Panc1 (cell line): ENCODE results near the gene PAPPA. TPM values are rescaled to one million over a fixed set of nuclear protein-coding genes. Genes with fewer than 3 reads are reported as not detected.

Experiments
- ATAC-seq: fragments of 200-7000 bp; cut with Tn5 transposase; 2 replicates; pipeline ENCODE4 v1.9.1; 2020; ENCODE audit warnings: mild to moderate bottlenecking, moderate library complexity
- BruUV-seq: library from RNA; stranded (reverse); fragments of 400-500 nt; replicated peaks from 2 replicates; lab custom pipeline; 2021; lab: Mats Ljungman, UMichigan
- CTCF ChIA-PET: fragments of 300-600 bp; sonication (Branson Sonifier 250); formaldehyde crosslinking; loops from one replicate; lab custom pipeline; 2022; ENCODE audit warnings: antibody characterized with exemption; lab: Charles Lee
- POLR2A ChIA-PET: fragments of 300-600 bp; sonication (Branson Sonifier 250); formaldehyde crosslinking; loops from one replicate; lab custom pipeline; 2022; ENCODE audit warnings: antibody characterized with exemption; lab: Charles Lee
- DNase-seq: peaks from one replicate; pipeline ENCODE4 v3.0.0-alpha.2; 2010; ENCODE audit warnings: low read depth, low spot score
- H3K27ac ChIP-seq: 2 replicates; pipeline ENCODE4 v1.5.1; 2011; ENCODE audit warnings: mild to moderate bottlenecking, low read length, inconsistent platforms
- H3K27me3 ChIP-seq: fragments of 200-500 bp; sonication (Bioruptor generic); 2 replicates; pipeline ENCODE4 v1.6.0; 2014; ENCODE audit warnings: low read length, inconsistent platforms; ENCODE audit not compliant: control insufficient read depth, insufficient read depth
- H3K36me3 ChIP-seq: fragments of 200-500 bp; sonication (Bioruptor generic); 2 replicates; pipeline ENCODE4 v1.5.1; 2014; ENCODE audit warnings: inconsistent platforms, mild to moderate bottlenecking, low read length, moderate library complexity; ENCODE audit not compliant: control insufficient read depth, insufficient read depth
- H3K4me1 ChIP-seq: 2 replicates; pipeline ENCODE4 v1.5.1; 2011; ENCODE audit warnings: inconsistent platforms, mild to moderate bottlenecking, low read length, moderate library complexity; ENCODE audit not compliant: control insufficient read depth, insufficient read depth
- H3K4me3 ChIP-seq, 2 experiments: 2 replicates each; pipeline ENCODE4 v1.5.1; 2011 to 2012; ENCODE audit warnings: low read depth in 2 of 2, low read length in 2 of 2, mild to moderate bottlenecking in 2 of 2, inconsistent platforms in 1 of 2, moderate library complexity in 1 of 2
- H3K9me3 ChIP-seq: fragments of 200-500 bp; sonication (Bioruptor generic); 2 replicates; pipeline ENCODE4 v1.5.1; 2014; ENCODE audit warnings: low read depth, mild to moderate bottlenecking, inconsistent platforms, low read length, moderate library complexity; ENCODE audit not compliant: control insufficient read depth, insufficient read depth
- POLR2AphosphoS5 ChIP-seq: IDR thresholded peaks from 2 replicates; pipeline ENCODE4 v1.6.1; 2012; ENCODE audit warnings: mild to moderate bottlenecking, low read depth, low read length, moderate library complexity
- REST ChIP-seq, 2 experiments: IDR thresholded peaks; 2 replicates each; pipeline ENCODE4 v1.6.1; 2011 to 2012; ENCODE audit warnings: low read depth in 2 of 2, control low read depth in 1 of 2, low read length in 1 of 2, mild to moderate bottlenecking in 1 of 2, moderate library complexity in 1 of 2; ENCODE audit not compliant: insufficient read depth in 1 of 2
- SIN3A ChIP-seq: IDR thresholded peaks from 2 replicates; pipeline ENCODE4 v1.6.1; 2012; ENCODE audit warnings: low read depth, mild to moderate bottlenecking, low read length, moderate library complexity, borderline replicate concordance; ENCODE audit not compliant: insufficient read depth
- TCF7L2 ChIP-seq: IDR thresholded peaks from 2 replicates; pipeline ENCODE4 v1.6.1; 2011; ENCODE audit warnings: mild to moderate bottlenecking, low read depth, low read length, inconsistent platforms
- in situ Hi-C: cut with HindIII; loops from 2 replicates; pipeline ENCODE4 v1.10.0; 2016; ENCODE audit warnings: low sequenced_read_pairs, low pct_unique_long_range_greater_than_20kb
- intact Hi-C: fragments of 100-400 bp; cut with micrococcal nuclease; formaldehyde crosslinking; loops from one replicate; pipeline ENCODE4 v1.10.0; 2022; ENCODE audit not compliant: unreplicated experiment
- total RNA-seq: library from RNA; stranded (reverse); gene quantifications from one replicate; pipeline ENCODE4 v1.2.1, GENCODE V29; 2021; ENCODE audit not compliant: unreplicated experiment
- TF ChIP-seq, protein P1 (sequence below): fragments of 450-650 bp; IDR thresholded peaks from 2 replicates; pipeline ENCODE4 v1.5.1; 2017; ENCODE audit warnings: mild to moderate bottlenecking

The PAPPA gene
- total RNA-seq, 1 experiment from 2014 or later: 1.2 TPM

GRCh38 chr9:116383133-116383532 lies 229.5 kb downstream of the PAPPA start:
- BruUV-seq: no TSS peak
- intact Hi-C loops (no loop called here), in situ Hi-C loops (no loop called here)
- no peak overlapping the region for H3K27ac ChIP-seq
- ChIA-PET CTCF (no interaction called here), POLR2A (no interaction called here)
- TF ChIP-seq, protein P1, sequence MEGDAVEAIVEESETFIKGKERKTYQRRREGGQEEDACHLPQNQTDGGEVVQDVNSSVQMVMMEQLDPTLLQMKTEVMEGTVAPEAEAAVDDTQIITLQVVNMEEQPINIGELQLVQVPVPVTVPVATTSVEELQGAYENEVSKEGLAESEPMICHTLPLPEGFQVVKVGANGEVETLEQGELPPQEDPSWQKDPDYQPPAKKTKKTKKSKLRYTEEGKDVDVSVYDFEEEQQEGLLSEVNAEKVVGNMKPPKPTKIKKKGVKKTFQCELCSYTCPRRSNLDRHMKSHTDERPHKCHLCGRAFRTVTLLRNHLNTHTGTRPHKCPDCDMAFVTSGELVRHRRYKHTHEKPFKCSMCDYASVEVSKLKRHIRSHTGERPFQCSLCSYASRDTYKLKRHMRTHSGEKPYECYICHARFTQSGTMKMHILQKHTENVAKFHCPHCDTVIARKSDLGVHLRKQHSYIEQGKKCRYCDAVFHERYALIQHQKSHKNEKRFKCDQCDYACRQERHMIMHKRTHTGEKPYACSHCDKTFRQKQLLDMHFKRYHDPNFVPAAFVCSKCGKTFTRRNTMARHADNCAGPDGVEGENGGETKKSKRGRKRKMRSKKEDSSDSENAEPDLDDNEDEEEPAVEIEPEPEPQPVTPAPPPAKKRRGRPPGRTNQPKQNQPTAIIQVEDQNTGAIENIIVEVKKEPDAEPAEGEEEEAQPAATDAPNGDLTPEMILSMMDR: no peak
- TF ChIP-seq REST (IDR thresholded peaks at IDR 0.05; ENCODE audit: insufficient read depth in 1 of 2, low read depth in 2 of 2, low read length in 1 of 2): no peak
- TF ChIP-seq POLR2AphosphoS5: no peak
- no peak for TF ChIP-seq SIN3A
- TF ChIP-seq TCF7L2: no peak
- H3K4me1 ChIP-seq: no peaks in the 10 kb centered on the region
- no peaks in the 10 kb centered on the region for H3K9me3 ChIP-seq
- H3K27me3 ChIP-seq: no peaks in the 10 kb centered on the region
- no peak overlapping the region for H3K4me3 ChIP-seq
- no peaks in the 10 kb centered on the region for H3K36me3 ChIP-seq
- DNase-seq (no peak), ATAC-seq (no peak)

DNA sequence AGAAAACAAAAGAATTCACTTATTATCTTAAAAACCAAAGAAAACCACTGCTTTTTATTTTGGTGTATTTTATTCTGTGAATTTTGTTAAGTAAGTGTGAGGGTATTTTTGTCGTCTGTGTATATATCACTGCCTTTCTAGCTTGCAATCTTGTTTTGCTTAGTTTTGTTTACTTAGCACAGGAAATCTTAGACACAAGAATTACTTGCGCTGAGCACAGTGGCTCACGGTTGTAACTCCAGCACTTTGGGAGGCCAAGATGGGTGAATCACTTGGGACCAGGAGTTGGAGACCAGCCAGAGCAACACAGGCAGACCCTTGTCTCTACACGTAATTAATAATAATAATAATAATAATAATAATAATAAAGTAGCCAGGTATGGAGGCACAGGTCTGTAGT lies 230.3 kb downstream of the PAPPA start:
- TF ChIP-seq, protein P1: no peak
- TF ChIP-seq REST (IDR thresholded peaks at IDR 0.05; ENCODE audit: insufficient read depth in 1 of 2, low read depth in 2 of 2, low read length in 1 of 2) (no peak), SIN3A (no peak), TCF7L2 (no peak), POLR2AphosphoS5 (no peak)
- BruUV-seq: no TSS peak
- no peaks in the 10 kb centered on the region for H3K36me3 ChIP-seq
- H3K27me3 ChIP-seq: no peaks in the 10 kb centered on the region
- no peak overlapping the region for H3K27ac ChIP-seq
- in situ Hi-C loops: no loop called here
- H3K9me3 ChIP-seq: no peaks in the 10 kb centered on the region
- ATAC-seq (no peak), DNase-seq (no peak)
- no peak overlapping the region for H3K4me3 ChIP-seq
- intact Hi-C loops: no loop called here
- ChIA-PET CTCF (no interaction called here), POLR2A (no interaction called here)
- H3K4me1 ChIP-seq: no peaks in the 10 kb centered on the region
